A673 (cell line): ENCODE measurements around the gene GOLGA7B.

Source experiments
- CTCF ChIP-seq: fragments of 300-800, 200-600 bp; sonication (generic); conservative IDR thresholded peaks from 2 replicates; pipeline ENCODE4 v1.5.1; 2017; ENCODE audit warnings: low read depth, mild to moderate bottlenecking, antibody characterized with exemption, low read length, moderate library complexity, mixed read lengths
- EZH2 ChIP-seq: fragments of 200-600 bp; sonication (generic); IDR thresholded peaks from 2 replicates; pipeline ENCODE4 v1.6.1; 2017; ENCODE audit warnings: borderline replicate concordance, low read depth, mild to moderate bottlenecking, mixed read lengths, antibody characterized with exemption, low read length; ENCODE audit not compliant: poor library complexity, severe bottlenecking

GRCh38 chr10:97866524-97867219 is 17.0 kb downstream of the GOLGA7B start:
- TF ChIP-seq EZH2 (no peak), CTCF (no peak)
